Mesenteric fat pad (tissue), 1 donor: ENCODE data around the gene HBA1. TPM values are rescaled to one million over a fixed set of nuclear protein-coding genes. Genes with fewer than 3 reads are reported as not detected.
"Not testable (repeated sequence)": the region's sequence is repeated elsewhere in the genome, so short reads cannot be mapped to it uniquely, and the experiment has no call there.

Experiments
- DNase-seq: peaks from one replicate; pipeline ENCODE4 v3.0.0-alpha.2; 2020; ENCODE audit warnings: low spot score
- total RNA-seq: library from RNA; stranded (reverse); fragmentation: NEBNext Ultra II Directional; extraction: Animal tissue kit (Norgen Biotek cat#: 25700); gene quantifications from one replicate; pipeline ENCODE4 v1.2.1, GENCODE V29; 2021
- donor health status: DM: yes; HTN: yes; CAD: no.

The HBA1 gene
- total RNA-seq, 1 donor from 2014 or later, result 275 TPM

DNA sequence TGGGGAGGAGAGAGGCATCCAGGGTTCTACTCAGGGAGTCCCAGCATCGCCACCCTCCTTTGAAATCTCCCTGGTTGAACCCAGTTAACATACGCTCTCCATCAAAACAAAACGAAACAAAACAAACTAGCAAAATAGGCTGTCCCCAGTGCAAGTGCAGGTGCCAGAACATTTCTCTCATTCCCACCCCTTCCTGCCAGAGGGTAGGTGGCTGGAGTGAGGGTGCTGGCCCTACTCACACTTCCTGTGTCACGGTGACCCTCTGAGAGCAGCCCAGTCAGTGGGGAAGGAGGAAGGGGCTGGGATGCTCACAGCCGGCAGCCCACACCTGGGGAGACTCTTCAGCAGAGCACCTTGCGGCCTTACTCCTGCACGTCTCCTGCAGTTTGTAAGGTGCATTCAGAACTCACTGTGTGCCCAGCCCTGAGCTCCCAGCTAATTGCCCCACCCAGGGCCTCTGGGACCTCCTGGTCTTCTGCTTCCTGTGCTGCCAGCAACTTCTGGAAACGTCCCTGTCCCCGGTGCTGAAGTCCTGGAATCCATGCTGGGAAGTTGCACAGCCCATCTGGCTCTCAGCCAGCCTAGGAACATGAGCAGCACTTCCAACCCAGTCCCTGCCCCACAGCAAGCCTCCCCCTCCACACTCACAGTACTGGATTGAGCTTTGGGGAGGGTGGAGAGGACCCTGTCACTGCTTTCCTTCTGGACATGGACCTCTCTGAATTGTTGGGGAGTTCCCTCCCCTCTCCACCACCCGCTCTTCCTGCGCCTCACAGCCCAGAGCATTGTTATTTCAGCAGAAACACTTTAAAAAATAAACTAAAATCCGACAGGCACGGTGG, 2.3 kb upstream of the HBA1 start:
- not testable (repeated sequence) for DNase-seq

DNA sequence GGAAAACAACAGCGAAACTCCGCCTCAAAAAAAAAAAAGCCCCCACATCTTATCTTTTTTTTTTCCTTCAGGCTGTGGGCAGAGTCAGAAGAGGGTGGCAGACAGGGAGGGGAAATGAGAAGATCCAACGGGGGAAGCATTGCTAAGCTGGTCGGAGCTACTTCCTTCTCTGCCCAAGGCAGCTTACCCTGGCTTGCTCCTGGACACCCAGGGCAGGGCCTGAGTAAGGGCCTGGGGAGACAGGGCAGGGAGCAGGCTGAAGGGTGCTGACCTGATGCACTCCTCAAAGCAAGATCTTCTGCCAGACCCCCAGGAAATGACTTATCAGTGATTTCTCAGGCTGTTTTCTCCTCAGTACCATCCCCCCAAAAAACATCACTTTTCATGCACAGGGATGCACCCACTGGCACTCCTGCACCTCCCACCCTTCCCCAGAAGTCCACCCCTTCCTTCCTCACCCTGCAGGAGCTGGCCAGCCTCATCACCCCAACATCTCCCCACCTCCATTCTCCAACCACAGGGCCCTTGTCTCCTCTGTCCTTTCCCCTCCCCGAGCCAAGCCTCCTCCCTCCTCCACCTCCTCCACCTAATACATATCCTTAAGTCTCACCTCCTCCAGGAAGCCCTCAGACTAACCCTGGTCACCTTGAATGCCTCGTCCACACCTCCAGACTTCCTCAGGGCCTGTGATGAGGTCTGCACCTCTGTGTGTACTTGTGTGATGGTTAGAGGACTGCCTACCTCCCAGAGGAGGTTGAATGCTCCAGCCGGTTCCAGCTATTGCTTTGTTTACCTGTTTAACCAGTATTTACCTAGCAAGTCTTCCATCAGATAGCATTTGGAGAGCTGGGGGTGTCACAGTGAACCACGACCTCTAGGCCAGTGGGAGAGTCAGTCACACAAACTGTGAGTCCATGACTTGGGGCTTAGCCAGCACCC, 1.2 kb upstream of the HBA1 start:
- no peak for DNase-seq

DNA sequence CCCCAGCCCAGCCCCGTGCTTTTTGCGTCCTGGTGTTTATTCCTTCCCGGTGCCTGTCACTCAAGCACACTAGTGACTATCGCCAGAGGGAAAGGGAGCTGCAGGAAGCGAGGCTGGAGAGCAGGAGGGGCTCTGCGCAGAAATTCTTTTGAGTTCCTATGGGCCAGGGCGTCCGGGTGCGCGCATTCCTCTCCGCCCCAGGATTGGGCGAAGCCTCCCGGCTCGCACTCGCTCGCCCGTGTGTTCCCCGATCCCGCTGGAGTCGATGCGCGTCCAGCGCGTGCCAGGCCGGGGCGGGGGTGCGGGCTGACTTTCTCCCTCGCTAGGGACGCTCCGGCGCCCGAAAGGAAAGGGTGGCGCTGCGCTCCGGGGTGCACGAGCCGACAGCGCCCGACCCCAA, 474 bp upstream of the HBA1 start:
- not testable (repeated sequence) for DNase-seq

DNA sequence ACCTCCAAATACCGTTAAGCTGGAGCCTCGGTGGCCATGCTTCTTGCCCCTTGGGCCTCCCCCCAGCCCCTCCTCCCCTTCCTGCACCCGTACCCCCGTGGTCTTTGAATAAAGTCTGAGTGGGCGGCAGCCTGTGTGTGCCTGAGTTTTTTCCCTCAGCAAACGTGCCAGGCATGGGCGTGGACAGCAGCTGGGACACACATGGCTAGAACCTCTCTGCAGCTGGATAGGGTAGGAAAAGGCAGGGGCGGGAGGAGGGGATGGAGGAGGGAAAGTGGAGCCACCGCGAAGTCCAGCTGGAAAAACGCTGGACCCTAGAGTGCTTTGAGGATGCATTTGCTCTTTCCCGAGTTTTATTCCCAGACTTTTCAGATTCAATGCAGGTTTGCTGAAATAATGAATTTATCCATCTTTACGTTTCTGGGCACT, 928 bp downstream of the HBA1 start:
- DNase-seq, result no peak

DNA sequence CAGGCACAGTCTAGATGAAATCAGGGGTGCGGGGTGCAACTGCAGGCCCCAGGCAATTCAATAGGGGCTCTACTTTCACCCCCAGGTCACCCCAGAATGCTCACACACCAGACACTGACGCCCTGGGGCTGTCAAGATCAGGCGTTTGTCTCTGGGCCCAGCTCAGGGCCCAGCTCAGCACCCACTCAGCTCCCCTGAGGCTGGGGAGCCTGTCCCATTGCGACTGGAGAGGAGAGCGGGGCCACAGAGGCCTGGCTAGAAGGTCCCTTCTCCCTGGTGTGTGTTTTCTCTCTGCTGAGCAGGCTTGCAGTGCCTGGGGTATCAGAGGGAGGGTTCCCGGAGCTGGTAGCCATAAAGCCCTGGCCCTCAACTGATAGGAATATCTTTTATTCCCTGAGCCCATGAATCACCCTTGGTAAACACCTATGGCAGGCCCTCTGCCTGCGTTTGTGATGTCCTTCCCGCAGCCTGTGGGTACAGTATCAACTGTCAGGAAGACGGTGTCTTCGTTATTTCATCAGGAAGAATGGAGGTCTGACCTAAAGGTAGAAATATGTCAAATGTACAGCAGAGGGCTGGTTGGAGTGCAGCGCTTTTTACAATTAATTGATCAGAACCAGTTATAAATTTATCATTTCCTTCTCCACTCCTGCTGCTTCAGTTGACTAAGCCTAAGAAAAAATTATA, 1.6 kb downstream of the HBA1 start:
- DNase-seq, result no peak

DNA sequence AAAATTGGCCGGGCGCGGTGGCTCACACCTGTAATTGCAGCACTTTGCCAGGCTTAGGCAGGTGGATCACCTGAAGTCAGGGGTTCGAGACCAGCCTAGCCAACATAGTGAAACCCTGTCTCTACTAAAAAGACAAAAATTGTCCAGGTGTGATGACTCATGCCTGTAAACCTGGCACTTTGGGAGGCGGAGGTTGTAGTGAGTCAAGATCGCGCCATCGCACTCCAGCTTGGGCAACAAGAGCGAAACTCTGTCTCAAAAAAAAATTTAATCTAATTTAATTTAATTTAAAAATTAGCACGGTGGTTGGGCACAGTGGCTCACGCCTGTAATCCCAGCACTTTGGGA, 2.2 kb downstream of the HBA1 start:
- DNase-seq, result no peak

DNA sequence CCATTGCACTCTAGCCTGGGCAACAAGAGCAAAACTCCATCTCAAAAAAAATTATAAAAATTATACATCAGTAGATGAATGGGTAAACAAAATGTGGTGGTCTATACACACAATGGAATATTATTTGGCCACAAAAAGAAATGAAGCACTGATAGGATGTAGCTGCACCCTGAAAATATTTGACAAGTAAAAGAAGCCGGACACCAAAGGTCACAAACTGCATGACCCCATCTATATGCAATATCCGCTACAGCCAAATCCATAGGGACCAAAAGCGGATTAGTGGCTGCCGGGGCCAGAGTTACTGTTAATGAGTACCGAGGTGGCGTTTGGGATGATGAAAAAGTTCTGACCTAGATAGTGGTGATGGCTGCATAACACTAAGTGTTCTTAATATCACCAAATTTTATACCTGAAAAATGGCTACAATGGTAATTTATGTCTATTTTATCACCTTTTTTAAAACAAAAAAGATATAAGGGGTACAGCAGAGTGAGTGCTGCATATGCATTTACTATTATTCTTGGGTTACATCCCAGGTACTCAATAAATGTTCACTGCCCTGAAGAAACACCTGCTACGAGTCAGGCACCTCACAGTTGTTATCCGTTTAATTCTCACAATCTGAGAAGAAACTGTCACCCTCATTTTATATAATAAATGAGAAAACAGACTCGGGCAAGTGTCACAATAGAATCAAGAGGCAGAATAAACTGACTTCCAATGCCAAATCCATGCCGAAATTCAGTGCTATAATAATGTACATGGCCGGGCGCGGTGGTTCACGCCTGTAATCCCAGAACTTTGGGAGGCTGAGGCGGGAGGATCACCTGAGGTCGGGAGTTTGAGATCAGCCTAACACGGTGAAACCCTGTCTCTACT, 3.0 kb downstream of the HBA1 start:
- DNase-seq, result no peak

DNA sequence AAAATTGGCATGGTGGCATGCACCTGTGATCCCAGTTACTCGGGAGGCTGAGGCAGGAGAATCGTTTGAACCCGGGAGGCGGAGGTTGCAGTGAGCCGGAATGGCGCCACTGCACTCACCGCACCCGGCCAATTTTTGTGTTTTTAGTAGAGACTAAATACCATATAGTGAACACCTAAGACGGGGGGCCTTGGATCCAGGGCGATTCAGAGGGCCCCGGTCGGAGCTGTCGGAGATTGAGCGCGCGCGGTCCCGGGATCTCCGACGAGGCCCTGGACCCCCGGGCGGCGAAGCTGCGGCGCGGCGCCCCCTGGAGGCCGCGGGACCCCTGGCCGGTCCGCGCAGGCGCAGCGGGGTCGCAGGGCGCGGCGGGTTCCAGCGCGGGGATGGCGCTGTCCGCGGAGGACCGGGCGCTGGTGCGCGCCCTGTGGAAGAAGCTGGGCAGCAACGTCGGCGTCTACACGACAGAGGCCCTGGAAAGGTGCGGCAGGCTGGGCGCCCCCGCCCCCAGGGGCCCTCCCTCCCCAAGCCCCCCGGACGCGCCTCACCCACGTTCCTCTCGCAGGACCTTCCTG, 3.7 kb downstream of the HBA1 start, which contains the start of gene HBQ1:
Gene HBQ1, plus strand, starts transcription at position 359 of the 575 bp plus-strand sequence. Its CDS starts 28 bp downstream, at position 387.
- DNase-seq, result no peak

DNA sequence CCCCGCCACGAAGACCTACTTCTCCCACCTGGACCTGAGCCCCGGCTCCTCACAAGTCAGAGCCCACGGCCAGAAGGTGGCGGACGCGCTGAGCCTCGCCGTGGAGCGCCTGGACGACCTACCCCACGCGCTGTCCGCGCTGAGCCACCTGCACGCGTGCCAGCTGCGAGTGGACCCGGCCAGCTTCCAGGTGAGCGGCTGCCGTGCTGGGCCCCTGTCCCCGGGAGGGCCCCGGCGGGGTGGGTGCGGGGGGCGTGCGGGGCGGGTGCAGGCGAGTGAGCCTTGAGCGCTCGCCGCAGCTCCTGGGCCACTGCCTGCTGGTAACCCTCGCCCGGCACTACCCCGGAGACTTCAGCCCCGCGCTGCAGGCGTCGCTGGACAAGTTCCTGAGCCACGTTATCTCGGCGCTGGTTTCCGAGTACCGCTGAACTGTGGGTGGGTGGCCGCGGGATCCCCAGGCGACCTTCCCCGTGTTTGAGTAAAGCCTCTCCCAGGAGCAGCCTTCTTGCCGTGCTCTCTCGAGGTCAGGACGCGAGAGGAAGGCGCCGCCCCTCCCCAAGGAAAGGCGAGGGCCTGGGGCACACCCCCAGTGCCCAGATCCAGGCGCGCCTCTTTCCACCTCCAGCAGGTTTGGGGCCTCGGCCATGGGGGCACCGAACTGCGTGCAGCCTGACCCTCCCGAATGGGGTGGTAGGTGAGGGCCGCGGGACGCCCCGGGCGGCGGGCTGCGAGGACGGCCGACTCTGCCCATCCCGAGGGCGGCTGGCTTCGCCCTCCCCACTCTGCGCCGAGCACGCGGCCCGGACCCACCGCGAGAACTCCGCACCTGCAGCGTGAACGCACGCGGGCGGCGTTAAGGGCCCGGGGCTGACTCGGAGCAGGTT, 4.4 kb downstream of the HBA1 start:
- peak; percentile 93 for DNase-seq

DNA sequence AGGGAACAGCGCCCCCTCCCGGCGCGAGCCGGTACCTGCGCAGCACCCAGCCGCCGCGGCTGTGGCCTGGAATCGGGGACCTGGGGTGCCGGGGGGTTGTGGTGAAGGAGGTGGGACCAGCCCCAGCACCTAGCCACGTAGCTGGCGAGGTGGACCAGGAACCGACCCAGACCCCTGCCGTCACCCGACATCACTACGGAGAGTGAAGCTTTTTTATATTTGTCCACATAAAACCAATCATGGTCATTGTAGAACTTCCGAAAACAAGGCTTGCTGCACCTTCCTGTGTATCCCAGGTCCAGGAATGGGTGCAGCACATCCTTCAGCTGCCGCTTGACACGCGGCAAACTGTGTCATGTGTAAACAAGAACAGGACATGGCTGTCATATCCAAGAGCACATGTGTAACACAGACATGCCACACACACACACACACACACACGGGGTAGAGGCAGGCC, 5.1 kb downstream of the HBA1 start:
- DNase-seq, result no peak

DNA sequence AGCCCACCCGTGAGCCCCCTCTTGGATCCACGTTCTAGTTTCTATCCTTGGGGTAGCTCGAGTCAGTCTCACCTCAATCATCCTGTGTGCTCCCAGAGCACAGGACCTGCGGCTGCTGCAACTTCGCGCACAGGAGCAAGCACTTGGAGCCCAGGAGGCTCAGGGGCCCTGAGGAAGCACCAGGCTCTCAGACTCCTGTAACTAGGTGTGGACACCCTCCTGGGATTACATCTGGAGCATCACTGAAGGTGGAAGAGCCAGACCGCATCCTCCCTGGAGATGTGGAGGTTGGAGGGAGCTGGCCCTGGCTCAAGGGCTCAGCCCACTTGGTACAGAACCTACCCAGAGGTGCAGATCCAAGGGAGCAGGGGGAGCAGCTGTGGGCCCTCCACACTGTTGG, 6.5 kb downstream of the HBA1 start:
- DNase-seq, result no peak

DNA sequence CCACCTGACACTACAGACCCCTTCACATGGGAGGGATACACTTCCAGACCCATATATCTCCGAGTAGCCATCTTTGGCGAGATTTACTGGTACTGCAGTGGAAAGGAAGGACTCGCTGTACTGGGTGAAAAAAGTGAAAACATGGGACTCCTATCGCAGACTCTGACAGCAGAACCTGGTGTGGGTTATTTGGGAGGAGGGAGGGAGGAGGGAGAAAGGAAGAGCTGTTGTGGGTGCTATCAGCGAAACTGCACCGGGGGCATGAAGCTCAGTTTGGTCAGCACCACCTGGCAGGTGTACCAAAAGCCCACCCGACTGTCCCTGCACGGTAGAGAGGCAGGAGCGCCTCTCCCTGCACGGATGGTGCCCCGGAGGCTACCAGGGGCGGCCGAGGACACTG, 8.7 kb downstream of the HBA1 start:
- DNase-seq, result no peak

DNA sequence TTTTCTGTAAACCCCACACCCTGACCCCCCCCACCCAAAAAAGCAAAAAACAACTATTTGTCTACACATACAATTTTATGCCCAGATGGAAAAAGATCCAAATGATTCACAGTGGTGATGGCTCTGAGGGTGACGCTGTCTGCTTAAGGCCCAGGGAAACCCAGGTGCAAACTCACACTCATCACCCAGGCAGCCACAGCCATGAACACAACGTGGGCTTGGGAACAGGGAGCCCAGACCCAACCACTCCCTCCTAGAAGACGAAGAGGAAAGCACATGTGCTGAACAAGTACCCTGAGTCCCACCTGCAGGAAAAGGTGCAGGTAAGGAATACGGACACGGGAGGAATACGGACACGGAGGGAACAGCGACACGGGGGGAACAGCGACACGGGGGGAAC, 9.2 kb downstream of the HBA1 start:
- DNase-seq, result no peak

DNA sequence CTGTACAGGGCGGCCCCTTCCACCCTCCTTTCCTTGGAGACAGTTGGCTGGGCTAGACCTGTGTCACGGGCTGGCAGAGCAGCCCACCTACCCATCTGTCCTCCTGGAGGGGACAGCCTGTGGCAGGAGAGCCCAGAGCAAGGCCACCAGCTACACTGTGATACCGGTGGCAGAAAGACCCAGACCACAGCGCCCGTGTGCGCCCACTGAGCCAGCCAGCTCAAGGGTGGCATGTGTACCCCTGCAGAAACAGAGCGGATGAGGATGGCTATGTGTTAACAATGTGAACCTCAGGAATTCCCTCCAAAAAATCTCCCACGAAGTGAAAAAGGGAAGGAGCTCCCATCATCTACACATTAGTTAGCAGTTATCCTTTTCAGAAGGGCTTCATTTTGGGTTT, 10.8 kb downstream of the HBA1 start:
- no peak for DNase-seq

DNA sequence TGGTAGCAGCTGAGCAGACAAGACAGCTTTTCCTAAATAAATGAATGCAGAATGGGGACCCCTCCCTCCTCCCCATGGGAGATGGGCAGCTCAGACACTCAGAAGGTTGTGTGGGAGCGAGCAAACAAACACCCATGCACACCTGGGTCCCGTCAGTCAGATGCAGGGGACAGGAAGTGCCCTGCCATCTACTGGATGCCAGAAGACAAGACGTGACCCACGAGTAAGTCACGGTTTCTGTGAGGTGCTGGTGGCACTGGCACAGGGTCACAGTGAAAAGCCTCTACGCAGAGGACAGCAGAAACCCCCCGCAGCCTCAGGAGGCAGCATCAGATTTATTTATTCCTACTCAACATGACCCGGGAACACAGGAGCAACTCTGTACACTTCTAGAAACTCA, 12.2 kb downstream of the HBA1 start:
- no peak for DNase-seq

DNA sequence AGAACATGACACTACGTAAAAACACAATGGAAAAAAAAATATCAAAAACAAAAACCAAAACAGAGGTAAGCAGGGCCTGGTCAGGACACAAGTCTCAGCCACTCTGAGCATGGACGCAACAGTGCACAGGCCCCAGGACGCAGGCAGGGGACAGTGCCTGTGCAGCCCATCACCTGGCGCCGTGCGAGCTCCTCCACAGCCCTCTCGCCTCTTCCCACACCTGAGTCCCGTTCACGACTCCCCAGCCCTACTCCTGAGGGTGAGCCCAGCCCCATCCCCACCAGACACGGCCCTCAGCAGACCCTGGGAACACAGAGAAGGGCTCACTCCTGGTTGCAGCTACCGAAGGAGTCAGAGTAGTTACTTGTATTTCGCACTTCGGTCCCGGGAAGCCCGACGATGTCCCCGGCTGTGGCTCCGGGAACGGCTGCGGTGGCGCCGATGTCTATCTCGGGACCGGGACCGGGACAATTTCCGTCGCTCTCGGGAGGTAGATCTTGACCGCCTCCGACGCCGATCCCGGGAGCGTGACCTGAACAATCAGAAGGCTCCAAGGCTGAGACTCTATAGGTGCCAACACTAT, 13.2 kb downstream of the HBA1 start:
- no peak for DNase-seq

DNA sequence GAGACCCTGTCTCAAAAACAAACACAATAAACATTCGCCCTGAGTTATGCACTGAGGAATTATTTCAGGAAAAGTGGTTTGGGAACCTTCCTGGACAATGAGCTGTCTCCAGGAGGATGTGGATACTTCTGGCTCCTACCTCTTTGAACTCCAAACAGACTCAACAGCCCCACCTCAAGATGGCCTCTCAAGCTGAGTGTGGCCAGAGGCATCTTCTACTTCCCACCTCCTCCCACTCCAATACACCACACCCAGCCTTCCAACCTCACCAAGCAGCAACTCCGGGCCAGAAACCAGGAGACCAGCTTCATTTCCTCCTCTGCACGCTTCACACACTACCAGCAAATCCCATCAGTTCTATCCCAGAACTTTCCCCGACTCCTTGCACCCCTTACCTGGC, 15.4 kb downstream of the HBA1 start:
- DNase-seq, result no peak

DNA sequence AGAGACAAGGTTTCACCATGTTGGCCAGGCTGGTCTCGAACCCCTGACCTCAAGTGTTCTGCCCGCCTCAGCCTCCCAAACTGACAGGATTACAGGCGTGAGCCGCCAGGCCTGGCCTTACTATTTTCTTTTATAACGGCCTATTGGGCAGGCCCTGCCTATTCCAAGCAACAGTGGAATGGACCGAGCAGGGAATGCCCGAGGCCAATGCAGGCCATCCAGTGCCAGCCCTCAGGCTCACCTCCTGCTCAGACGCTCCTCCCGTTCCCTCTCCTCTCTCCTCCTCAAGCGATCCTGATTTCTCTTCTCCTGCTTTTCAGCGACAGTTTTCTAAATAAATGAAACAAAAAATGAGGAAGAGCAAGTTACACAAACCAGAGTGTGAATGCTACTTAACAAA, 16.2 kb downstream of the HBA1 start:
- DNase-seq, result no peak

DNA sequence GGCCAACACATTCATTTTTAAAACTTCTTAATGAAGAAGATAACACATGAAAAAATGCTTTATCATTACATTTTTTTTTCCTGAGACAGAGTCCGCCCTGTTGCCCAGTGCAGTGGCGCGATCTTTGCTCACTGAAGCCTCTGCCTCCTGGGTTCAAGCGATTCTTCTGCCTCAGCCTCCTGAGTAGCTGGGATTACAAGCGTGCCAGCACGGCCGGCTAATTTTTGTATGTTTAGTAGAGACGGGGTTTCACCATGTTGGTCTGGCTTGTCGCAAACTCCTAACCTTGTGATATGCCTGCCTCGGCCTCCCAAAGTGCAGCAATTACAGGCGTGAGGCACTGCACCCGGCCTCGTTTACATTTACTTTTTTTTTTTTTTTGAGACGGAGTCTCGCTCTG, 17.0 kb downstream of the HBA1 start:
- no peak for DNase-seq
